GM13976 (cell line): ENCODE results near the gene PLEKHA7.
A peak's percentile ranks its signal among the peaks of the same experiment; 100 is the strongest.
"Not testable (repeated sequence)": the region's sequence is repeated elsewhere in the genome, so short reads cannot be mapped to it uniquely, and the experiment has no call there.

Experiments
- DNase-seq: peaks from one replicate; pipeline ENCODE4 v3.0.0; 2012; ENCODE audit warnings: low spot score
- in situ Hi-C: fragments of 300-500 bp; cut with MboI; formaldehyde crosslinking; loops from one replicate; pipeline ENCODE4 v1.12.0; 2022; ENCODE audit warnings: low sequenced_read_pairs, mixed read lengths, inconsistent platforms; ENCODE audit not compliant: unreplicated experiment
- TF ChIP-seq, protein P1 (sequence below): IDR thresholded peaks from 2 replicates; pipeline ENCODE4 v1.5.1; 2012; ENCODE audit warnings: borderline replicate concordance, mild to moderate bottlenecking; ENCODE audit not compliant: insufficient read depth; ENCODE audit errors: extremely low read depth, missing control alignments, control extremely low read depth

Gene PLEKHA7

DNA sequence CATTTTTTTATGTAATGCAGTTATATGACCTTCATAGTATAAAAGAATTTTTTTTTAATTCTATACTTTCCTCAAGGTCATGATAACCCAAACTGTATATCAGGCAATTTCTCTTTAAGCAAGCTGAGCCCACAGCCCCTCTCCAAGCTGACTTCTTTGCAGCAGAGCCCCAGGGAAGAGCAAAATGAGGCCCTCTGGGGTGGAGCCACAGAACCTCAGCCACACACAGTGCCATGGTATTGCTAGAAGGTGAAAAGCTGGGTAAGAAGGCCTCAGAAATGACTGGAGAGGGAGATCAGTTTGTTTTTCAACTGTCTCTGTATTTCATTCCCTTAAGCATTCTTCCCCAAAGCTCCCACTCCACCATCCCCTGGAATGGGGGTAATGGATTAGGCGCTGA lies 108.8 kb downstream of the PLEKHA7 start:
- in situ Hi-C loops = no loop called here
- DNase-seq = no peak
- TF ChIP-seq, protein P1, sequence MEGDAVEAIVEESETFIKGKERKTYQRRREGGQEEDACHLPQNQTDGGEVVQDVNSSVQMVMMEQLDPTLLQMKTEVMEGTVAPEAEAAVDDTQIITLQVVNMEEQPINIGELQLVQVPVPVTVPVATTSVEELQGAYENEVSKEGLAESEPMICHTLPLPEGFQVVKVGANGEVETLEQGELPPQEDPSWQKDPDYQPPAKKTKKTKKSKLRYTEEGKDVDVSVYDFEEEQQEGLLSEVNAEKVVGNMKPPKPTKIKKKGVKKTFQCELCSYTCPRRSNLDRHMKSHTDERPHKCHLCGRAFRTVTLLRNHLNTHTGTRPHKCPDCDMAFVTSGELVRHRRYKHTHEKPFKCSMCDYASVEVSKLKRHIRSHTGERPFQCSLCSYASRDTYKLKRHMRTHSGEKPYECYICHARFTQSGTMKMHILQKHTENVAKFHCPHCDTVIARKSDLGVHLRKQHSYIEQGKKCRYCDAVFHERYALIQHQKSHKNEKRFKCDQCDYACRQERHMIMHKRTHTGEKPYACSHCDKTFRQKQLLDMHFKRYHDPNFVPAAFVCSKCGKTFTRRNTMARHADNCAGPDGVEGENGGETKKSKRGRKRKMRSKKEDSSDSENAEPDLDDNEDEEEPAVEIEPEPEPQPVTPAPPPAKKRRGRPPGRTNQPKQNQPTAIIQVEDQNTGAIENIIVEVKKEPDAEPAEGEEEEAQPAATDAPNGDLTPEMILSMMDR = no peak

GRCh38 chr11:16904761-16905160 lies 109.5 kb downstream of the PLEKHA7 start:
- DNase-seq, in situ Hi-C loops: not testable (repeated sequence)

GRCh38 chr11:16902781-16903378 lies 111.3 kb downstream of the PLEKHA7 start:
- DNase-seq = peak; percentile 46
- TF ChIP-seq, protein P1 = no peak
- in situ Hi-C loops = no loop called here

- TF ChIP-seq, protein P1 = no peak
- peak; percentile 60 for DNase-seq
- in situ Hi-C loops = no loop called here
Measured at GRCh38 chr11:16902182-16902581, 112.0 kb downstream of the PLEKHA7 start.

DNA sequence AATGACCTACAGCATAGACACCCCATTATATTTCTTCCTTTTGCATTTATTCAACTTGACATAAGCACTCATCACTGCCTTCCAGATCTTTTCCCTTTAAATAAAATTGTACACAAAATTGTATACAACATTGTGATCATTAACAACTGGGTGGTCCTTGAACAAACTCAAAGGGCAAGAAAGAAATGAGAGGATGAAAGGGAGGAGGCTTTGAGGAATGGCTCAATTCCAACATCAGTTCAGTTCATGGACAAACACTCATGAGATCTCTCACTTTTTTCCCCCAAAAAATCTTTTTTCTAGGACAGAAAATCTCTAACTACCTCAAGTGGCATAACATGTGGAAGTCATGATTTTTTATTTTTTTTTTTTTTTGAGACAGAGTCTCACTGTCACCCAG lies 113.7 kb downstream of the PLEKHA7 start:
- DNase-seq = no peak
- TF ChIP-seq, protein P1 = no peak
- in situ Hi-C loops = no loop called here

DNA sequence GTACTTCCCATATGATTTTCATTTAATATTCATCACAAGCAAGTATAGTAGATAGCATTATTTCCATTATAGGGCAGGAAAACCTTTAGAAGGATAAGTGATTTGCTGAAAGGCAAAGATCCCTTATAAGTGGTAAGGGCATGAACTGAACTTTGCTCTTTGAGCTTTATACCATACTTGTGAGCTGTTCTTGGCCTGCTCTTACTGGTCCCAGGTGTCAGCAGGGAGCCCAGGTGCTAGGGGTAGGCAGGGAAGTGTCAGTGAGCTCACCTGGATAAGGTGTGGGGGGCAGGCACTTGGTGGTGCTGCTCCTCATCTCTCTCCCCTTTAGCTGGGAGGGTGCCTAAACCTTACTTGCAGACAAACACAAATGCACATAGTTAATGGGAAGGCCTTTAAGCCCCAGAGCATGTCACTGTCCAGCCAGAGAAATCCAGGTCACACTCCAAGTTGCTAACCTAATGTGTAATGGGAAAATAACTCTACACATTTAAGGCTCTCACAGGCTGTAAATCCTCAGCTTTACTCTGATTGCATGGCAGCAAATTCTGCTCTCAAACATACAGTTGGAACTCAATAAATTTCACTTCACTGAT lies 114.4 kb downstream of the PLEKHA7 start:
- DNase-seq = no peak
- in situ Hi-C loops = no loop called here
- TF ChIP-seq, protein P1 = no peak

DNA sequence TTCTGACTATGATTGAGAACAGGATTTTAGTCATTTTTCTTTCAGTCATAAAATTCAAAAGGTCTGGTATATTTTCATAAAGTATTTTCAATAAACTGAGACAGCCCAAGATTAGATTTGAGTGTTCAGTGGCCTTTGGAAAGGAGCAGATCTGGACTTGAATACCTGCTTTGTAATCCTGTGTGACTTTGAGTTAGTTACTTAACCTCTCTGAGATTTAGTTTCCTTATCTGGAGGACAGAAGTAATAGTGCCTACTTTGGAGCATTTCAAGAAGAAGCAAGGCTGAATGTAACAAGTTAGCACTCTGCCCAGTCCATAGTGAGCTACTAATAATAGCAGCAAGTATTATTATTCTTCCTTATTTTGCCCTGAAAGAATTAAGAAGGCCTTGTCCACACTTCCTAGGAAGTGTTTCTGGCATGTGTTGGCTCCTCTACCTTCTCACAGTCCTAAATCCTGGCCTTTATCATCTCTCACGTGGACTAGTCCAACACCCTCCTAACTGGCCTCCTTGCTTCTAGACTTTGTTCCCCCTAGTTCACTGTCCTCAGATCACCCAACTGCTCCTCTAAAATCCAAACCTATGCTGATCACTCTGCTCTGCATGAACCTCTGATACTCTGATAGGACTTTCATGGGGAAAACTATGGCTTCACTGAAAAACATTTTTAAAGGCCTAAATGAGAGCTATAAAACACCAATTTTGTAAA lies 115.8 kb downstream of the PLEKHA7 start:
- DNase-seq = no peak
- TF ChIP-seq, protein P1 = no peak
- in situ Hi-C loops = no loop called here
